GM18520 (cell line): ENCODE measurements around the gene TBCE.
A peak's percentile ranks its signal among the peaks of the same experiment; 100 is the strongest.

Source experiments
- ATAC-seq: cut with Tn5 transposase; IDR thresholded peaks from one replicate; pipeline ENCODE4 v1.9.1; 2021; ENCODE audit not compliant: unreplicated experiment

Gene TBCE

DNA sequence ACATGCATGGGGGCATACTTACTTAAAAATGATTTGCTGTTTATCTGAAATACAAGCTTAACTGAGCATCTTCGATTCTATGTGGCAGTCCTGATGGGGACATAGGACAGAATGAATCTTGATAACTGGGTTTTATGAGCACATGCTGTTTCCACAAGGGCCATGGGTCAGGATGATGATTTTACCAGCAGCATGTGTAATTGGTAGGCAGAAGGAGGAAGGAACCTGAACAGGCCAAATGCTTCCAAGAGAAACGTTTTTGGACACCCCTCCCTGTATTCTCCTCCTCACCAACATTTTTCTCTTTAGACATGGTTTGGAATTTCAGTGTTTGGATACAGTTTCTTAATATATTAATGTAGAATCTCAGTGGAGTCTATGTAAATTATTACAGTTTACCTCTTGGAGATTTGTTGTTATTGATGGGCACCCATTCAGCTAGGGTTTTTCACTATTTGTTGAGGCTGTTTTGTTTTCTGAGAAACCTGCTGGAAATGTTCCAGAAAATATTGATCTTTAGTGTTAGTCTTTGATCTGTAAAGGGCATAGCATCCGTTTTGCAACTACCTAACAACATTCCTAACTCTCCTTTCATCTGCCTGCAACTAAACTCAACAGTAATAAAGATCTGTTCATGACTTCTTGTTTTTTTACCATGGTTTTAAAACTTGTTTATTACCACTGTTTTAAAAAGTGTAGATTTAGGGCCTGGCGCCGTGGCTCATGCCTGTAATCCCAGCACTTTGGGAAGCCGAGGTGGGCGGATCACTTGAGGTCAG lies 42.0 kb downstream of the TBCE start:
- ATAC-seq: no peak

GRCh38 chr1:235410467-235410866 lies 43.2 kb downstream of the TBCE start:
- ATAC-seq: no peak

GRCh38 chr1:235411489-235412486 lies 44.6 kb downstream of the TBCE start:
- ATAC-seq: no peak

GRCh38 chr1:235415008-235415904 lies 48.0 kb downstream of the TBCE start:
- ATAC-seq: peak; percentile 61

GRCh38 chr1:235416662-235417049 lies 49.4 kb downstream of the TBCE start:
- no peak for ATAC-seq

DNA sequence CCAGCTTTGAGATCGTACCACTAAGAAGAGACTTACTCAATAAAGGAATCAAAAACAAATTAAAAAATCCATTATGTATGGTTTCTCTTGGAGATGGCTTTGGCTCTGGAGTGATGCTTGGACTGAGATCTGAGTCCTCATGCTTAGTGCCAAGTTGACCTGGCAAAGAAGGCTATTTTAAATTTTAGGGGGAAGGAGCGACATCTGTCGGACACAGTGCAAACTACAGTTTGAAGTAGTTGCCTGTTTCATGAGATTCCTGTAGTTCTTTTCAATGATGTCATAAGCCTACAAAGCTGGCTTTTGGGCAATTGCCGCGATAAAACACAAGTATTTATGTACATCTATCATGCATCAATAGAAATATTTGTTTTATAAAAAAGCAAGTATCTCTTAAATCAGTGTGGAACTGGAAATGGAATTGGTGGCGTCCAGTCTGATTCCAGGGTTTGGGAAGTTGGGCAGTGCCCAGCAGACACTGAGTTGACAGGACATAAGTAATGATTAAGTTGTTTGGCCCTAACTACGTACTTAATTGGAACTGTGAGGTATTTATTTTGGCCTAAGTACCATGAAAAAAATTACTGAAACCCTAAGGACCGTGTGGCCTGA lies 50.0 kb downstream of the TBCE start:
- ATAC-seq: no peak

DNA sequence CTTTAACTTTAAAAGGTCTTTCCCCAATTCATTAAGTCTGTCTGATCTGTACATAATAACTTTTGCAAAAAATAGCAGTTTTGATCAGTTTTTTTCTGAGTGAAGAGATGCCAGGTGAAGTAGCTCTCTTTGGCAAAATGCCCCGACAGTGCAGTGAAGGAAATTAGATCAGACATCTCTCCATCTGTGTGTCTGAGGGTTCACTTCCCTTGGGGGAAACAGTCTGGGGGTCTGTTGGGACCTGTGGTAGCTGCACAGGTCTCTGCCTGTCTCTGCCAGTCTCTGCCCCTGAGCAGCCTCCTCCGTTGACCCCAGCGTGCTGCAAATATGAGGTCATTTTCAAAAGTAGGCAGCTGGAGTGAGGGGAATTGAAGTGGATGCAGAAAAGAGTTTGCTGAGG lies 54.5 kb downstream of the TBCE start:
- ATAC-seq: no peak

GRCh38 chr1:235423214-235423652 lies 56.0 kb downstream of the TBCE start:
- ATAC-seq: no peak

DNA sequence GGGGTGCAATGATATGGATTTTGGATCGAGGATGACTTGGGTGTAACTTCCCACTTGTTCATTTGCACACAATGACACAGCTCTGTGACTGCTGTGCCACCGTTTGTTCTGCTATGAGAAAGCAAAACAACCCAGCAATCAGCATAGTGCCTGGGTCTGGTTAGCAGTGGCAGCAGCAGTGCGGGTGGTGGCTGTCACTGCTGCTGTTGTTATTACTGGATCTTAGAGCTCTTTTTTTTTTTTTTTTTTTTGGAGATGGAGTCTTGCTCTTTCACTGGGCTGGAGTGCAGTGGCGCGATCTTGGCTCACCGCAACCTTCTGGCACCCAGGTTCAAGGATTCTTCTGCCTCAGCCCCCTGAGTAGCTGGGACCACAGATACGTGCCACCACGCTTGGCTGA lies 56.9 kb downstream of the TBCE start:
- ATAC-seq: no peak

- no peak for ATAC-seq
Observed at GRCh38 chr1:235425357-235425756, 58.1 kb downstream of the TBCE start.

- no peak for ATAC-seq
Observed at GRCh38 chr1:235426143-235426542, 58.9 kb downstream of the TBCE start.

DNA sequence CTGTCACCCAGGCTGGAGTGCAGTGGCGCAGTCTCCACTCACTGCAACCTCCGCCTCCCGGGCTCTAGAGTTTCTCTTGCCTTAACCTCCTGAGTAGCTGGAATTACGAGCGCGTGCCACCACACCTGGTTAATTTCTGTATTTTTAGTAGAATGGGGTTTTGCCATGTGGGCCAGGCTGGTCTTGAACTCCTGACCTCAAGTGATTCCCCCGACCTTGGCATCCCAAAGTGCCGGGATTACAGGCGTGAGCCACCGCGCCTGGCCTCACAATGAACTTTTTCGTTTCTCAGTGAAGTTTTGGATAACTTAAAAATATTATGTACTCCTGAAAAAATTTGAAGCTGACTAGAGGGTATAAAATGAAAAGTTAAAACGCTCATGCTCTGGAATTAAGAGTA lies 59.5 kb downstream of the TBCE start:
- no peak for ATAC-seq

DNA sequence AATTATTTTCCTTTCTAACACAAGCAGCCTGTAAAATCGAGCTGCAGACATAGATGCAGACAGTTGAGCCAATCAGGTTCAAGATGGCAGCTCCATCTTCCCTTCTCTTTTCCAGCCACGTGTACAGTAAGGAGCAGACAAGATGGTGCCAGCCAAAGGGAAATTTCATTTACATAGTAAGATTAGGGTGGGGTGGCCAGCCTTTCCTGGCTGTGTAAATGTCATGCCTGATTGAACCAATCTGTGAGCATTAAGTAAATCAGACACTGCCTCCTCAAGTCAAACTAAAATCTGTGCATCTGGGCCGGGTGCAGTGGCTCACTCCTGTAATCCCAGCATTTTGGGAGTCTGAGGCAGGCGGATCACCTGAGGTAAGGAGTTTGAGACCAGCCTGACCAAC lies 60.2 kb downstream of the TBCE start:
- no peak for ATAC-seq

- ATAC-seq: no peak
Observed at GRCh38 chr1:235429143-235429542, 61.9 kb downstream of the TBCE start.

DNA sequence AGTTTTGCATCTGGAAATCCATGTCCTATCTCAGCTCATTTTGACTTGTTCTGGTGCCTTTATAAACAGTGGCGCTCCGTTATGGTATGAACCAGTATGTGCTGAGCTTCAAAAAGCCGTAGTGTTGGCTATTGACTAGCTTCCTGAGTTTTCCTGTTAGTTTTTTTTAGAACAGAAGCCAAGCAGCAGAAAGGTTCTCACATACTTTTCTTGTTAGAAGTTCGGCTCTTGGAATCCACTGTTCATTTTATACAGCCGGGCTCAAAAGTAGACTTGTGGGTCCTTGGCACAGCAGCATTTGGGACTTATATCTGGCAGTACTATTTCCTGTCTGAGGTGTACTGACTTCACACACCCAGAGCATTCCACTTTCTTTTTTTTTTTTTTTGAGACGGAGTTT lies 63.8 kb downstream of the TBCE start:
- no peak for ATAC-seq

- ATAC-seq: no peak
Observed at GRCh38 chr1:235434001-235434400, 66.8 kb downstream of the TBCE start.

DNA sequence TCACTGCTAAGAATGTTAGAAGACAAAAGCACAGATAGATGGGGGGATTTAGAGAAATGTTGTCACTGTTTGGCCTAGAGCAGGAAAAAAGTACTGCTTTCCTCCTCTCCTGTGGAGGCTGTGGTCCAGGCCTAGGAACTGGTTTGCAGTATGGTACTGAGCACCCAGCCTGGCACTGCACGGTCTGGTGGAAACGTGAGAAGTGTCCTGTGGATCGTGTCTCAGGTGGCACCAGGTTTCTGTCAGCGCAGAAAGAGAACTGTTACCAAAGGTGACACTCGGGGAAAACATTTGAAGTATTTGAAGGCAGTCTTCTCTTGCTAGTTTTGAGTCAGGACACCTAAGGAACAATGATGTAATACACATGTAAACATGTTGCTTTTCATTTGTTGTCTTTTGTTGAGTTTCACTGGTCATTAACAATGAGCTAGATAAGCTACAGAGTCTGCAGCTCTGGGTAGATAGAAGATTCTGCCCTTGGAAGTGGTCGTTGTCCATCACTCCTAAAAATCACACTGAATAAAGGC lies 74.0 kb downstream of the TBCE start:
- ATAC-seq: no peak

GRCh38 chr1:235442788-235443429 lies 75.7 kb downstream of the TBCE start:
- no peak for ATAC-seq

GRCh38 chr1:235448616-235449015 lies 81.4 kb downstream of the TBCE start:
- no peak for ATAC-seq

- no peak for ATAC-seq
Observed at GRCh38 chr1:235450433-235450832, 83.2 kb downstream of the TBCE start.
